Loucy (cell line): ENCODE measurements around the gene AACS.

ENCODE experiments used
- H2AFZ ChIP-seq: fragments of 200-600 bp; sonication (generic); 2 replicates; pipeline ENCODE4 v1.6.0; 2016; ENCODE audit warnings: antibody characterized with exemption, mild to moderate bottlenecking, low read length, moderate library complexity
- H3F3A ChIP-seq: fragments of 200-600 bp; 2 replicates; pipeline ENCODE4 v1.6.0; 2016; ENCODE audit warnings: antibody characterized with exemption, low read depth, mild to moderate bottlenecking
- H3K27me3 ChIP-seq: fragments of 200-600 bp; sonication (generic); 2 replicates; pipeline ENCODE4 v1.6.1; 2014; ENCODE audit warnings: low read length, mild to moderate bottlenecking; ENCODE audit not compliant: insufficient read depth, poor library complexity, severe bottlenecking
- H3K36me3 ChIP-seq: fragments of 200-600 bp; sonication (generic); 2 replicates; pipeline ENCODE4 v1.6.1; 2016; ENCODE audit warnings: low read length; ENCODE audit not compliant: insufficient read depth
- H3K4me1 ChIP-seq: fragments of 200-600 bp; sonication (generic); 2 replicates; pipeline ENCODE4 v1.5.1; 2014; ENCODE audit warnings: low read length, mild to moderate bottlenecking; ENCODE audit not compliant: insufficient read depth, poor library complexity, severe bottlenecking
- H3K4me2 ChIP-seq: fragments of 200-600 bp; sonication (generic); 2 replicates; pipeline ENCODE4 v1.6.0; 2014; ENCODE audit warnings: antibody characterized with exemption, low read length, low read depth, mild to moderate bottlenecking; ENCODE audit not compliant: poor library complexity, severe bottlenecking
- H3K4me3 ChIP-seq: fragments of 200-600 bp; sonication (generic); 2 replicates; pipeline ENCODE4 v1.5.1; 2014; ENCODE audit warnings: low read length, mild to moderate bottlenecking, mixed read lengths; ENCODE audit not compliant: poor library complexity, severe bottlenecking
- H3K79me2 ChIP-seq: fragments of 200-600 bp; sonication (generic); 2 replicates; pipeline ENCODE4 v1.6.1; 2014; ENCODE audit warnings: low read length; ENCODE audit not compliant: insufficient read depth
- H3K9ac ChIP-seq: fragments of 200-600 bp; sonication (generic); 2 replicates; pipeline ENCODE4 v1.6.0; 2014; ENCODE audit warnings: mild to moderate bottlenecking, low read depth, low read length, moderate library complexity; ENCODE audit not compliant: poor library complexity, severe bottlenecking
- H3K9me2 ChIP-seq: fragments of 200-600 bp; sonication (generic); replicated peaks from 2 replicates; pipeline ENCODE4 v1.6.1; 2016; ENCODE audit warnings: low read depth, low read length, mixed read lengths
- H3K9me3 ChIP-seq: fragments of 200-600 bp; sonication (generic); 2 replicates; pipeline ENCODE4 v1.6.1; 2014; ENCODE audit warnings: mild to moderate bottlenecking, antibody characterized with exemption, low read length, low read depth; ENCODE audit not compliant: insufficient read depth
- H4K20me1 ChIP-seq: fragments of 200-600 bp; sonication (generic); 2 replicates; pipeline ENCODE4 v1.6.0; 2014; ENCODE audit warnings: antibody characterized with exemption, low read length, mild to moderate bottlenecking; ENCODE audit not compliant: insufficient read depth, poor library complexity, severe bottlenecking
- CTCF ChIP-seq: fragments of 200-600 bp; sonication (generic); conservative IDR thresholded peaks from 2 replicates; pipeline ENCODE4 v1.5.1; 2014; ENCODE audit warnings: mild to moderate bottlenecking, antibody characterized with exemption, low read length
- EZH2phosphoT487 ChIP-seq: fragments of 200-600 bp; IDR thresholded peaks from 2 replicates; pipeline ENCODE4 v1.6.1; 2018; ENCODE audit warnings: antibody characterized with exemption, mild to moderate bottlenecking, moderate library complexity, borderline replicate concordance

The AACS gene

GRCh38 chr12:125161712-125162022 is 96.4 kb downstream of the AACS start:
- Histone ChIP-seq H3F3A (no peaks in the 10 kb centered on the region), H3K4me3 (no peak overlapping the region), H3K4me2 (no peak overlapping the region), H3K4me1 (no peaks in the 10 kb centered on the region), H3K36me3 (no peaks in the 10 kb centered on the region), H3K9me2 (no peaks in the 10 kb centered on the region), H2AFZ (no peak overlapping the region), H3K79me2 (no peaks in the 10 kb centered on the region), H4K20me1 (no peaks in the 10 kb centered on the region), H3K9me3 (no peaks in the 10 kb centered on the region), H3K27me3 (no peaks in the 10 kb centered on the region), H3K9ac (no peak overlapping the region)
- TF ChIP-seq CTCF (no peak), EZH2phosphoT487 (no peak)

GRCh38 chr12:125162489-125163028 is 97.3 kb downstream of the AACS start:
- no peak overlapping the region for H2AFZ ChIP-seq
- no peaks in the 10 kb centered on the region for H3K9me3 ChIP-seq

GRCh38 chr12:125163148-125163547 is 97.9 kb downstream of the AACS start:
- H3K9ac ChIP-seq: no peak overlapping the region
- H3K4me1 ChIP-seq: no peaks in the 10 kb centered on the region
- no peak for TF ChIP-seq CTCF
- TF ChIP-seq EZH2phosphoT487: no peak
- H3K4me3 ChIP-seq: no peak overlapping the region
- no peaks in the 10 kb centered on the region for H3K27me3 ChIP-seq
- H3K36me3 ChIP-seq: no peaks in the 10 kb centered on the region
- H3F3A ChIP-seq: no peaks in the 10 kb centered on the region
- no peaks in the 10 kb centered on the region for H3K79me2 ChIP-seq
- H3K4me2 ChIP-seq: no peak overlapping the region
- no peaks in the 10 kb centered on the region for H3K9me3 ChIP-seq
- H3K9me2 ChIP-seq: no peaks in the 10 kb centered on the region
- H4K20me1 ChIP-seq: no peaks in the 10 kb centered on the region
- H2AFZ ChIP-seq: no peak overlapping the region

More at GRCh38 chr12:125162489-125163028, 97.3 kb downstream of the AACS start:
- no peaks in the 10 kb centered on the region for H3K36me3 ChIP-seq
- no peak overlapping the region for H3K9ac ChIP-seq
- H3F3A ChIP-seq: no peaks in the 10 kb centered on the region
- TF ChIP-seq CTCF (no peak), EZH2phosphoT487 (no peak)
- H3K4me3 ChIP-seq: no peak overlapping the region
- H3K79me2 ChIP-seq: no peaks in the 10 kb centered on the region
- H3K4me1 ChIP-seq: no peaks in the 10 kb centered on the region
- H4K20me1 ChIP-seq: no peaks in the 10 kb centered on the region
- H3K9me2 ChIP-seq: no peaks in the 10 kb centered on the region
- no peaks in the 10 kb centered on the region for H3K27me3 ChIP-seq
- no peak overlapping the region for H3K4me2 ChIP-seq
